EH (cell line): ENCODE results near the gene PID1.

ENCODE experiments used
- DNase-seq: peaks from one replicate; pipeline ENCODE4 v3.0.0-alpha.2; 2015; ENCODE audit warnings: low read depth

PID1 gene

DNA sequence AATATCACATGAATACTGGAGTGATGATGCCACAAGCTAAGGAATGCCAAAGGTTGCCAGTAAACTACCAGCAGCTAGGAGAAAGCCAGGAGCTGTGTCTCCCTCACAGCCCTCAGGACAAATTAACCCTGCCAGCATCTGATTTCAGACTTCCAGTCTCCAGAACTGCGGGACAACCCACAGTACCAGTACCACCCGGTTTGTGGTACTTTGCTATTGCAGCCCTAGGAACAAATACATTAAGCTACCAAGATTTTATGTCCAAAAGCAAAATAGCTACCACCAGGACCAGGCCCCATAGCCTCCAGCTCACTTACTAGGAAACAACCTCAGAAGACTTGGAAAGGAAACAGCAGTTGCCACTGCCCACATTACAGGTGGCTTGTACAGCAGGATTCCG, 10.0 kb downstream of the PID1 start:
- peak; percentile 10 for DNase-seq

DNA sequence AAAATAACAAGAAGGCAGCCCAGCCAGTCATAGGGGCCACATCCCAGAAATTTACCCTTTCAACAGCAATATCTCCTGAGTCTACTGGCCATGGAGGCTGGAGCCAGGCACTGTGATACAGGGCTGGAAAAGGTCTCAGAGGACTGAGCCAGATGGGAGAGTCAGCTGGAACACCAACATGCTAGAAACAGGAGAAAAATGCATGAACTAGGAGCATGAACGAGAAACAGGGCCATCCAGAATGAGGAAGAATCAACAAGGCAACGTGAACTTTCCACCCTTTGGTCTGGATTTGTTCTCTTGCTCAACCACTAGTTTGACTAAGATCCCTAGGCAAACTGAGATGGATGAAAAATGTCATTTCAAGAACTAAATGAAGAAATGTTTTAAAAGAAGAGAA, 13.1 kb downstream of the PID1 start:
- DNase-seq: no peak

DNA sequence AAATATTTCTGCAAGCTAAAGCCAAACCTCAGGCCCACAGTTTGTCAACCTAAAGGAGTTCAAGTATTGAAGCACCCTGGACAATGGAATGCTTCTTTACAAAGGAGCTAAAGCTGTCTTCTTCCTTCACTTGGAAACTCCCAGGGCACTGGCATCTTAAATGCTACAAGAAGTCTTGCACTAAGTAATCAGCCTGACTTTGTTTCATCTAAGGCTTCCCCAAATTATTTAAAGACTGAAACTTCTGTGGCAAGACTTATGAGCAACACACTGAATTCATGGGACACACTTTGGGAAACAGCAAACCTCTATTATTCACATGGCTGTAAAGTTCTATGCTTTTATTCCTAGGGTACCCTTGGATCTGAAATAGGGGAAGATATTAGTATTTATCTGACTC, 14.7 kb downstream of the PID1 start:
- DNase-seq: no peak

DNA sequence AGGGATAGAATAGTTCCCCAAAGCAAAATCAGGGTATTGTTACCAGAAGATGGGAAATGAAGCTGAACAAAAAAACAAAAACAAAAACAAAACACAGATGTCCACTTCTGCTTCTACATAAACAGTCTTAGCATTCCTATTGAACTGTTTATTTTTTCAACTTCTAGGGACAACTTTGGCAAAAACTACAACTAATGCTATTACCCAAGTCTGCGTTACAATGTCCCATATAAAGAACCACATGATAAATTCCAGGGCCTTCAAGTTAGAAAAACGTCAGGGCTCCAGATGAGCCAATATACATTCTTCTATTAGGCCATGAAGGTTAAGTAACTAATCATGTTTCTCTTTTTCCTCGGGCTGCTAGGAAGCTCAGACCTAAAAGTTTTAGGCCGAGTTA, 16.9 kb downstream of the PID1 start:
- peak; percentile 17 for DNase-seq

DNA sequence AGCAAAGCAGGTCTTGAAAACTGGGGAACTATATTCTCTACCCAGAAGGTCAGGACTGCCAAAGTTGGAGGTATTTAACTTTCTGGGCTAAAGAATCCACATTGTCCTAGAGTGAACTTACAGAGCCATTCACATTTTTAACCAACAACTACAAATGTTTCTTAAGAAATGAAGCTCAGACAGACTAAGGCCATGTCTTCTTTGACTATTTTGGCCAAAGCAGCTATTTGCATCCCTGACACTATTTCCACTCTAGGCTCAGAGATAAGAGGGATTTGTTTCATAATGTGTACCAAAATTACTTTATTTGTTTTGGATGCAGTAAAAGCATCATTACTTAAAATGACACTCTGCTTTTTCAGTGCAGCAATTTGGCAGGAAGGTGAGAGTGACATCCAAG, 18.1 kb downstream of the PID1 start:
- DNase-seq: no peak

DNA sequence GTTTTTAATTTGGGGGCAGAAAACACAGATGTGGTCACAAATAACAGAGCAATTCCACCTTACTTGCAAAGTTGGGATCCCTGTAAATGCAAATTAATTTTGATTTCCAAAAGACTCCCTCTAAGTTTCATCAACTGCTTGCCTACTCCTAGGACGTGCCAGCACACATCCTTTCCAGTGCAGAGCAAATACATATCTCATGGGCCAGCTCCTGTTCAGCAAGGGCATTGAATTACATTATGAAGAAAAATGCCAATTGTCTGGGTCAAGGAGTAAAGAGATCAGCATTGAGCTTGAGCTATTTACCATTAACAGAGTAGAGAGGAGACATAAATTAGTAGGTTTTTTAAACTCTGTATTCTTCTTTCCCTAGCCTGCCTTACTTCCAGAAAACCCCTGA, 18.8 kb downstream of the PID1 start:
- no peak for DNase-seq

DNA sequence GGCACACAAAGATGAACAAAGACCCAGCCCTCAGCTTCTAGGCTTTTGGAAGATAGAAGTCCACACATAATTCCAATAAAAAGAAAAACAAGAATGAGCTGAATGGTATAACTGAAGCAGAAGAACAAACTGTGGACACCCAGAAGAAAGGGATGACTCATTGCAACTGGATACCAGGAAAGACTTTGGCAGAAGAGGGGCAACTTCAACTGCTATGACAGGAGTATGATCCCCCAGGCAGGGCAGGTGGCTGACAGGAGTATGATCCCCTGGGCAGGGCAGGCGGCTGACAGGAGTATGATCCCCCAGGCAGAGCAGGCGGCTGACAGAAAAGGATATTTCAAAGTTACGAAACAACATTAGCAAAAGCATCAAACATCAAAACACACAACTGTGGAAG, 21.6 kb downstream of the PID1 start:
- no peak for DNase-seq

DNA sequence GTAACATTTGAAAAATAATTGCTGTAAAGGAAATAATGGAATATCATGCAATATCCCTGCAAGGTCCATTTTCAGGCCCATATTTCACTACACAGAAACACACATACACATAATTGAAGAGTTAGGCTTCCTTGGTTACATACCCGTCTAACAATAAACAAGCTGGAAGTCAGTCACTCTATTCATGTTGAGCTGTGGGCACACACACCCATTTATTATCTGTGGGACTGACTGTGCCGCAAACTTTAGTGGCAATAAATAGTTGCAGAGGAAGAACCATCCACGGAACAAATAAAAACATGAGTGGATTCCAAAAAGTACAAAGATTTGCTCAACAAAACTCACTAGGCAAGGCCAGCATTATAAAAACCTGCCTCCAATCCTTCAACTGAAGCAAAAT, 24.8 kb downstream of the PID1 start:
- no peak for DNase-seq

DNA sequence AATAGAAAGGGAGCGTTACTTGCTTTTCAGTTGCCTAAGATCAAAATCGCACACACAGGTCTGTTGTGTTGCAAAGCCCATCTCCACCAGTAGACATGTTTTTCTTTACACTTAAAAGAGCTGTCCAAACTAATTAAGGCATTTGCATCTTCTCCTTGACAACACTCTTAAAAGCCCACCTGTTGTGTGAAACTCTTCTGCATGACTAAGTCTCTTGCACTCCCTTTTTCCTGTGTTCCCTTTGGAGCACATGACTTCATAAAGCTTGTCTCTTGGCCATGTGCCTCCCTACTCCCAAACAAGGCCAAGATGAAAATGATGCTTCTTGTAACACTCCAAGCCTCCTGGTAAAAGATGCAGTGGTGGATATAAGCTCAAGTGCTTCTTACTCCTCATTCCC, 26.1 kb downstream of the PID1 start:
- DNase-seq: no peak

DNA sequence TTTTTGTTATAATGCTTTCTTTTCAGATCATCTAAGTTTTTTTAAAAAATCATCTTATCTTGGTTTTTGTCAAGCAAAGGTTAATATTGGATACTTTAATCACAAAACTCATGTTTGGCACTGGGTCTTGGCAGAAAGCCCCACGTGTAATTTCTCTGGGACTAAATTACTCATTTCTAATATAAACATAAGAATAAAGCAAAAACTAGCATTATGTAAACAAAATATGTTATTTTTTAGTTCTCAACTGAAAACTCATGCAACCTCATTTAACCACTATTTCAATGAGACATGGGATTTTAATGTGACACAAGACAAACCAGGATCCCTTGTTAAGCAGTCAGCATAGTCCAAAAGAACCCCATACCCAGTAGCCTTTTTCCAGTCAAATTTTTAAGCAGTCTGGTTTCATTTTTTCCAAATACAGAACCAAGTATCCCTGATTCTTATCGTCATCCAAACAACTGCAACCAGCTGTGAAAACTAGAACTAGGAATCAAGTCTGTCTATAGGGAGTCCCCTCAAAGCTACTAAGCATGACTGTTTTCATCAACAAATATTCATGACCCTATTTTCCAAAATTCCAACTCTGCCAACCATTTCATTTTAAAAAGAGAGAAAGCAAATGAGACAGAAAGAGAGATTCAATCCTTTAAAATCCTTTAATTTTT, 27.1 kb downstream of the PID1 start:
- DNase-seq: peak; percentile 20

DNA sequence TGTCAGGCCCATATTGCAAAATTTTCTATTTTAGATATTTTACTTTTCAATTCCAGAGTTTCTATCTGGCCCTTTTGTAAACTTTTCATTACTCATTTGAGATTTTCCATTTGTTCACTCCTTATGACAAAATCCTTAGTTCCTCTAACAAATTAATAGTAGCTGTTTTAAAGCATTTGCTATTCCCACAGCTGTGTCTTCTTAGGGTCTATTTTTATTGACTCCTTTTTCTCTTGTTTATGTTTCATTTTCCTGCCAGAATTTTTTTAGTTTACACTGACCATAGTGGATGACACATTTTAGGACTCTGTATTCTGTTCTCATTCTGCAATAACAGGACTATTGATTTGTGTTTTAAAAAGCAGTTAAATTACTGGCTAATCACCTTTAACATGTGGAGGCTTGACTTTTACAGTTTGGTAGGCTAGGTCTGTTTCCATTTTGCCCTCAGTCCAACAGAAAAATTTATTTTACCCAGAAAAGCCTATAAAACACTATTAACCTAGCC, 30.0 kb downstream of the PID1 start:
- DNase-seq: no peak

DNA sequence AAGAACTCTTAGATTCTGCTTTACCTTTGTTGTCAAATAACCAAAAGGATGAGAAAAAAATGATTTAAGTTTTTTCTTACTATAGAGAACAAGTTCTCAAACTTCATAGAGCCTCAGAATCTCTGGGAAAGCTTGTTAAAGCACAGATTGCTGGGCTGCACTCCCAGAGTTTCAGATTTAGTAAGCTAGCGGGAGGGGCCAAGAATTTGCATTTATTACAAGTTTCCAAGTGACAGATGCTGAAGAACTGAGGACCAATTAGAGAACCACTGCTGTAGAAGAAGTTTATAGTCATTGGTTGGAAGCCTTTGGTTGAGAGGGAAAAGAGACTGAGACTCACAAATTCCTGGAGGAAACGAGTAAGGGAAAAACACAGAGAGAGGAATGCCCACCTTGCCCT, 32.1 kb downstream of the PID1 start:
- no peak for DNase-seq

DNA sequence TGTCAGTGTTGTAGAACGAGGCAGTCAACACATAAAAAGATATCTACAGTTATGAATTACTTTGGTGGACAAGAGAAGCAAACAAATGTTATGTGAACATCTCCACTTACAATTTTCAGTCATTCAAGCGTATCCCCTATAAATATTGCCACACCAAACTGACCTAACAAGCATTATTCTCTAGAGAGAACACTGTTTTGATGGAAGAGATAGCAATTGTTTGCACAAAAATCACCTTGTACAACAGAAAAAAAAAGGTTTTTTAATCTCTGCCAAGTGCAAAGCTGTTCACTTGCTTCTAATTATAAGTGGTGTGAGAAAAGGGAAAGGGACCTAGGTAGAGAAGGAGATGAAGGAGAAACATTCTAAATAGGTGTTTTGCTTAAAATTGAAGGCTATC, 33.8 kb downstream of the PID1 start:
- DNase-seq: no peak

DNA sequence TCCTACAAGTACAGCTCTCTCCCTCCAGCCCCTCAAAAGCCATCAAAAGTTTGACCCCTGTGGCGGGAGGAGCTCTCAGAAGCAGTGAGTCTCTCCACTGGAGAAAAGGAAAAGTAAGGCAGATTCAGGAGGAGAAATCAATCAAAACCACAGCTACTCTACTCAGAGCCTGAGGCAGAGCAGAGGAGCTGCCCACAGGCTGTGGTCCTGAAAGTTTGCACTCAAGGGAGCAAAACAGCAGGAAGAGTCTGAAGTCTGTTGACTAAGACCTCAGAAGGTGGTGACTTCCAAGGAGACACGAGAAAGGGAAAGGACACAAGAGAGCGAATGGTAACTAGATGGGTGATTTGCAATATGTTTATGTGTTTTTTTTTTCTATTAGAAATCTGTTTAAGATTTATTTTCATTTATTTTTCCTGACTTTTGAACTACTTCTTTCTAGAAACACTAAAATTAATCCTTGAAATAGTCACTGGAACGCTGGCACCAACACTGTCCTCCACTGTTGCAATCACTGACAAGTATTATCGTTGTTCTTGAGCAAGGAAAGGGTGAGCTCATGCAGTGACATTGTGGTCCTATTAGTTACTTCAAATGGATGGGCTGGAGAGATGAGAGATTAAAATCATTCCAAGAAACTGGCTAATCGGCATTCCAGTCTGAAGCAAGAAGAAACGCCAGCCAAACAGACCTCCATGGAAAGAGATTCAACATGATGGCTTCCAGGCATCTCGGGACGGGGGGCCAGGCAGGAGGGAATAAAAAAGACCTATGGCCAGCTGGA, 35.8 kb downstream of the PID1 start:
- DNase-seq: peak; percentile 50

DNA sequence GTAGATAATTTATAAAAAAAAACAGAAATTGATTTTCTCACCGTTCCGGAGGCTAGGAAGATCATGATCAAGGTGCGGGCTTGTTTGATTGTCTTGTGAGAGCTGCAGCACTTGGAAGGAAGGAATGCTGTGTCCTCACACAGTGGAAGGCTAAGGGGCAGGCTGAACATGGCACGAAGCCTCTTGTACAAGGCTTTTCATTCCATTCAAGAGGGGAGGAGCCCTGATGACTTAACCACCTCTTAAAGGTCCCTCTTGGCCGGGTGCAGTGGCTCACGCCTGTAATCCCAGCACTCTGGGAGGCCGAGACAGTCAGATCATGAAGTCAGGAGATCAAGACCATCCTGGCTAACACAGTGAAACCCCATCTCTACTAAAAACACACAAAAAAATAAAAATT, 39.2 kb downstream of the PID1 start:
- DNase-seq: no peak

DNA sequence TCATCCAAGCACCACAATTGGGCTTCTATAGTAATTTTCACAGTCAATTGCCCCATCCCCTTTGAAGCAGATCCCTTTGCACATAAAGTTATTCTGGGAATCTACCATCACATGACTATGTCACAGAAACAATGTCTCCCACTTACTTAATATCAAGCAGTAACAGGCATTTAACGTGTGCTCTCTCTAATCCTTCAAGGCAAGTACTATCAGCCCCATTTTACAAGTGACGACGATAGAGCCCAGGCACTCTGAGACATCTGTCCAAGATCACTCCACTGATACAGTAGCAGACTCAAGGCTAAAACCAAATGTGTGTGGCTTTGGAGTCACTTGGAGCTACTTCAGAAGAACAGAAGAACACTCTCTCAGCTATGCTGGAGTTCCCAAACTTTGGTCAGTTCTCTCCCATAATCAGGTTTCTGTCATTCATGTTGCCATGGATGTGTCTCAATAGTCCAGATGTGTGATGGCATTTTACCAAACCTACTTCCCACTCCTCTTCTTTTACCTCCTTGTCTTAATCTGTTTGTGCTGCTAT, 39.7 kb downstream of the PID1 start:
- DNase-seq: no peak

DNA sequence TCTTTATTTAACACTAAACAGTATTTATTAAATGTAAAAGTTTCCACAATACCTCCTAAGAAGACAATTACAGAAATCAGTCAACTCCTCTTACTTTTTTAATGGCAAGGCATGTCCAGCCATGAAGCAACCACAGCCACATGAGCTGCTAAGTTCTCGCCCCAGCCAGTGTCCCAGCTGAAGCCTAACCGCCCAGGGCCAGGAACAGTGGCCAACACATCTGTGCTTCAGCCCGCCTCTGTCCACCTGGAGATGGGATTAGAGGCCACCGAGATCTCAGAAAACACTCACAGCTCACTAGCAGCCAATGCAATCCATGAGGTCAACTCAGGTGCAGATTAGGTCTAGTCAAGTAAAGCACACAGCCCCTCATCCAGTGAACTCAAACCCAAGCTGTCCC, 40.2 kb downstream of the PID1 start:
- no peak for DNase-seq

DNA sequence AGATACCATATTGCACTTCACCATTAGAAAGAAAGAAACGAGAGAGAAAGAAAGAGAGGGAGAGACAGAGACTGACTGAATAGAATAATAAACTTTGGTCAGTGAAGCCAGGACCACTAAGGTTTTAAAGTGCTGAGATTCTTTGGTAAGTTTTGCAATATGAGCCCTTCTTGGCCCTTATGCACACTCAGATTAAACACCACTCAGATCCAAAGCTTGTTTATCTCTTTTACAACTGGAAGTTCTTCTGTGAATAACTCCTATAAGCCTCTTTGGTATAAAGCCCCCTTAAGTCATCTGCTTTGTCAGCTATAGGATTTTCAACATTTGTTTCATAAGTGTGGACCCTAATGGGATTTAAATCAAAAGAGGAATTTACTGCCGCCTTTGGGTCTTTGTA, 40.8 kb downstream of the PID1 start:
- no peak for DNase-seq

DNA sequence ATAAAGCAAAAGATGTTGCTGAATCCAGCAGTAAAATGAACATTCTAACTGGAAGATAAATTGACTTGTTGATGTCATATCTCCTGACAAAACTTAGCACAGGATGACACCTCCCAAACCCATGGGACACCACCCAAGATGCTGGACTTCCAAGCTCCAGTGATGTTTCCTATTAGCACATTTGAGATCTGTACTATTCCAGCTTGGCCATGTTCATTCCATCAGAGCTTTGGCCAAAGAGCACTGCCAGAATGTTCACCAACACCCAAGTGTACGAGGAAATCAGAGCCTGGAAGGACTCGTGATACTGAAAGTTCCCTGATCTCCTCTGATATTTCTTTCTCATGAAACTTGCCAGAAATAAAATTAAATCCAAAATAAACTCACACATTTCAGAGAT, 44.7 kb downstream of the PID1 start:
- no peak for DNase-seq

DNA sequence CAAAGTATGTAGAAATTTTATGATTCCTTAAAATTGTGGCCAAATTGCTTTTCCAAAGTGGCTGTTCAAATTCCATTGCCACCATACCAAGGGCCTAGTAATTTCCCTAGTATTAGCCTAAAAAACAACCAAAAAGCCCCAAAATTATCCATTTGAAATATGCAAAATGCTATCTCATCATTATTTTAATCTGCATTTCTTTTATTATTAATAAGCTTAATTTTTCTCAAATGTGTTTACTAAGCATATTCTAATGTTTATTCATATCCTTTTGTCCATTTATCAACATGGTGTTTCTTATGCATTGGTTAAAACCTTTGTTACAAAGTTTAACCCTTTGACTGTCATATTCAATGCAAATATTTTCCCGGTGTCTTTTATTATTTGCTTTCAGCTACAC, 48.0 kb downstream of the PID1 start:
- no peak for DNase-seq

DNA sequence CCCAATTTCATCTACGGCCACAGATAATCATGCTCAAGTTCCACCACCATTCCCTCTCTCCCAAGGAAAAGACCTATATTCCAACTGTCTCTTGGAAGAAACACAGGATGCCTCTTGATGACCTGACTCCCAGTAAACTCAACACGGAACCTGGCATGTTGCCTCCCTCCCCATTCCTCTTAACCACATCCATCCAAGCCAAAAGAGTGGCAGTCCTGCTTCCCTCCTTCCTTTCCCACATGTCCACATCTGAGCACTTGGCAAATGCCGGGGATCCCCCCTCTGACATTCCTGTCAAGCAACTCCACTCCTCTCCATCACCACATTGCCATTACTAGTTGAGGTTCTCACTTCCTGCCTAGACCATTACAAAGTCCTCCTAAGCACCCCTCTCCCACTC, 49.4 kb downstream of the PID1 start:
- peak; percentile 11 for DNase-seq

DNA sequence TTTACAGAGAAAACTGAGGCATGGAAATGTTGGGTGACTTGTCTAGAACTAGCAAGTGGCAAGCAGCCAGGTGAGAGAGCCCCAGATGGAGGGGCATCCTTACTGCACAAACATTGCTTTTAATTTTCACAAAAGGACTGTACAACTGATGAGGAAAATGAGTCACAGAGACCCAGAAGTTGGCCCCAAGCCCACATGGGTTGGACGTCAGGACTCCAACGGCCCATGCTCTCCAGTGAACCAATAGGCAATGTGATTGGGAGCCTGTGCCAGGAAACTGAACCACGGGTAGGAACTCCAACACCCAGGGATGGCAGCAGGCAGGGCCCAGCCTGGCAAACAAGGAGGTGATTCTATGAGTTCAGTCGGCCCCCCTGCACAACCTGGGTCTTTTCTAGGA, 50.8 kb downstream of the PID1 start:
- DNase-seq: no peak

DNA sequence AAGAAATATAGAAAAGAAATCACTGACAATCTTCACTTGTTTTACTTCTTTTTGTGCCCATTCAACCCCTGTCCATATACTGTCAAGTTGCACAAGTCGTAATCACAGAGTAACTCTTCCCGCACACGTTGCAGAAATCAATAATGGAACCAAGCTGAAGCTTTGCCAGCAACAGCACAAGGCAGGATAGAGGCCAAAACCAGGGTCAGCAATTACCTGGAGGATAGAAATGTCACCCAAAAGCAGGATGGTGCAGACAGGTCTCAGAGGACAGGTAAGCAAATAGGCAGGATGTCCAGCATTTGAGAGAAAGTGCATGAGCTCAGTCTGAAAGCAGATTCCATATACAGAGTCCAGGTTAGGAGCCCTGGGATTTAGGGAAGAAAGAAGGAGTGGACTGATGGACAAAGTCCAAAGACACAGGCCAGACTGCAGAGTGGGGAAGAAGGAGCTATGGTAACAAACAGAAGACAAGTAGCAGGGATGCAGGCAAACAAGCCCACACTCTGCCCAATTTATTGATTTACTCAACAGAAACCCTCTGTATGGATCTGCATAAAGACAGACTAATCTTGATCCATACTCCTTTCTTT, 52.7 kb downstream of the PID1 start:
- no peak for DNase-seq
